ENCODE results near the gene EML1. TPM values are rescaled to one million over a fixed set of nuclear protein-coding genes. Genes with fewer than 3 reads are reported as not detected.

The EML1 gene
- total RNA-seq, 1 experiment from 2014 or later = 16.1 TPM

DNA sequence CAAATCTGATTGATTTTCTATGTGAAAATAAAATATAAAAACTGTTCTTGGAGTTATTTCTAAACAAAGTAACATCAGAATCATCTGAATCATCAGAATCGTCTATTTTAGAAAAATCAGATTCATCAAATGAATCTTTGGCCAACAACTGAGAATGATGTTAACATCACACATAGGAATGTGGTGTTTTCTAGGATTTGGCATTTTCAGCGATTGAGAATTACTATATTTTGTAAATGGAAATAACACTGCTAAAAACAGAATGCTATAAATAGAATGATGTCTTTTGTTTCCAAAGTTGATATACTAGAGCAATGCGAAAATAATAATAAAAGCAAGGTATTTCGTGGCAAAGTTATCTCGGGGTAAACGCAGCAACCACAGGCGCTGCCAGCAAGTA, 198.1 kb downstream of the EML1 start (continued):
- TF ChIP-seq USF1 (CRISPR knock-in tag; IDR thresholded peaks at IDR 0.05) (no peak), MXD4 (CRISPR knock-in tag; IDR thresholded peaks at IDR 0.05; ENCODE audit: borderline replicate concordance) (no peak), HMGXB4 (CRISPR knock-in tag; IDR thresholded peaks at IDR 0.05) (no peak), ZBTB21 (CRISPR knock-in tag; IDR thresholded peaks at IDR 0.05; ENCODE audit: borderline replicate concordance) (no peak), TEAD1 (CRISPR knock-in tag; IDR thresholded peaks at IDR 0.05) (no peak), ATF1 (CRISPR knock-in tag; IDR thresholded peaks at IDR 0.05) (no peak), ESRRA (CRISPR knock-in tag; IDR thresholded peaks at IDR 0.05; ENCODE audit: borderline replicate concordance) (no peak)
- TF ChIP-seq, protein P1, sequence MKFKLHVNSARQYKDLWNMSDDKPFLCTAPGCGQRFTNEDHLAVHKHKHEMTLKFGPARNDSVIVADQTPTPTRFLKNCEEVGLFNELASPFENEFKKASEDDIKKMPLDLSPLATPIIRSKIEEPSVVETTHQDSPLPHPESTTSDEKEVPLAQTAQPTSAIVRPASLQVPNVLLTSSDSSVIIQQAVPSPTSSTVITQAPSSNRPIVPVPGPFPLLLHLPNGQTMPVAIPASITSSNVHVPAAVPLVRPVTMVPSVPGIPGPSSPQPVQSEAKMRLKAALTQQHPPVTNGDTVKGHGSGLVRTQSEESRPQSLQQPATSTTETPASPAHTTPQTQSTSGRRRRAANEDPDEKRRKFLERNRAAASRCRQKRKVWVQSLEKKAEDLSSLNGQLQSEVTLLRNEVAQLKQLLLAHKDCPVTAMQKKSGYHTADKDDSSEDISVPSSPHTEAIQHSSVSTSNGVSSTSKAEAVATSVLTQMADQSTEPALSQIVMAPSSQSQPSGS (CRISPR knock-in tag; IDR thresholded peaks at IDR 0.05; ENCODE audit: borderline replicate concordance, low read depth) = no peak
- TF ChIP-seq, protein P2, sequence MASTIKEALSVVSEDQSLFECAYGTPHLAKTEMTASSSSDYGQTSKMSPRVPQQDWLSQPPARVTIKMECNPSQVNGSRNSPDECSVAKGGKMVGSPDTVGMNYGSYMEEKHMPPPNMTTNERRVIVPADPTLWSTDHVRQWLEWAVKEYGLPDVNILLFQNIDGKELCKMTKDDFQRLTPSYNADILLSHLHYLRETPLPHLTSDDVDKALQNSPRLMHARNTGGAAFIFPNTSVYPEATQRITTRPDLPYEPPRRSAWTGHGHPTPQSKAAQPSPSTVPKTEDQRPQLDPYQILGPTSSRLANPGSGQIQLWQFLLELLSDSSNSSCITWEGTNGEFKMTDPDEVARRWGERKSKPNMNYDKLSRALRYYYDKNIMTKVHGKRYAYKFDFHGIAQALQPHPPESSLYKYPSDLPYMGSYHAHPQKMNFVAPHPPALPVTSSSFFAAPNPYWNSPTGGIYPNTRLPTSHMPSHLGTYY (CRISPR knock-in tag; IDR thresholded peaks at IDR 0.05) = no peak
- TF ChIP-seq, protein P3, sequence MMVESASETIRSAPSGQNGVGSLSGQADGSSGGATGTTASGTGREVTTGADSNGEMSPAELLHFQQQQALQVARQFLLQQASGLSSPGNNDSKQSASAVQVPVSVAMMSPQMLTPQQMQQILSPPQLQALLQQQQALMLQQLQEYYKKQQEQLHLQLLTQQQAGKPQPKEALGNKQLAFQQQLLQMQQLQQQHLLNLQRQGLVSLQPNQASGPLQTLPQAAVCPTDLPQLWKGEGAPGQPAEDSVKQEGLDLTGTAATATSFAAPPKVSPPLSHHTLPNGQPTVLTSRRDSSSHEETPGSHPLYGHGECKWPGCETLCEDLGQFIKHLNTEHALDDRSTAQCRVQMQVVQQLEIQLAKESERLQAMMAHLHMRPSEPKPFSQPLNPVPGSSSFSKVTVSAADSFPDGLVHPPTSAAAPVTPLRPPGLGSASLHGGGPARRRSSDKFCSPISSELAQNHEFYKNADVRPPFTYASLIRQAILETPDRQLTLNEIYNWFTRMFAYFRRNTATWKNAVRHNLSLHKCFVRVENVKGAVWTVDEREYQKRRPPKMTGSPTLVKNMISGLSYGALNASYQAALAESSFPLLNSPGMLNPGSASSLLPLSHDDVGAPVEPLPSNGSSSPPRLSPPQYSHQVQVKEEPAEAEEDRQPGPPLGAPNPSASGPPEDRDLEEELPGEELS (CRISPR knock-in tag; IDR thresholded peaks at IDR 0.05) = no peak

Other genes with a start within 250 kb of the EML1 start
- 28.7 to 35.8 TPM (median 30.4 TPM) in 3 replicates for gene CCDC85C, start 189.2 kb upstream of the EML1 start, total RNA-seq (2021)
- 1.2 to 2.0 TPM (median 1.5 TPM) in 3 replicates for gene HHIPL1, start 148.3 kb upstream of the EML1 start, total RNA-seq (2021)
- 0.57 to 0.77 TPM (median 0.73 TPM) in 3 replicates for gene CYP46A1, start 109.1 kb upstream of the EML1 start, total RNA-seq (2021)

All from WTC11 (cell line).